Epithelial cell of esophagus (primary cell): ENCODE measurements around the gene GULP1.
"Not testable (repeated sequence)": the region's sequence is repeated elsewhere in the genome, so short reads cannot be mapped to it uniquely, and the experiment has no call there.

Source experiments
- DNase-seq: peaks from one replicate; pipeline ENCODE4 v3.0.0; 2010; ENCODE audit warnings: low read depth
- H3K4me3 ChIP-seq: 2 replicates; pipeline ENCODE4 v1.5.1; 2011; ENCODE audit warnings: mild to moderate bottlenecking, low read length, control low read depth
- TF ChIP-seq, protein P1 (sequence below): IDR thresholded peaks from 2 replicates; pipeline ENCODE4 v1.5.1; 2011; ENCODE audit warnings: low read depth, mild to moderate bottlenecking, low read length, control low read depth, inconsistent platforms; ENCODE audit not compliant: insufficient read depth; ENCODE audit errors: missing control alignments

GULP1 gene

DNA sequence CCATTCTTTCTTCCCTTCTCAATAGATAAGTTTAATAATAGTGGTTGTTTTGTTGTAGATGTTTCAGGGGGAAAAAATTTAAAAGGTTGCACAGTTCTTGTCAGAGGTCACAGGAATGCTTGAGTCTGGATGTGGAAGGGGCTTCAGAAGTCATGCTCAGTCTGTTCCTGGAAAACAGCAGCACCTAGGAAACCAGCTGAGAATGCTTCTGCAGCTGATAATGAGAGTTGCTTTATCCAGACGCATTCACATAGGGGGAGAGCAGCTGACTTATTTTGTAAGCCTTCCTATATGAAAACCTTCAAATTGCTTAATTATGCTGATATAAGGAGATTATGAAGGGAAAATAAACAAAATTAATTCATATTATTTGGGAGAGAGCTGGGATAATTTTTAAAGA, 235.5 kb downstream of the GULP1 start:
- no peak for DNase-seq
- no peak overlapping the region for H3K4me3 ChIP-seq
- TF ChIP-seq, protein P1, sequence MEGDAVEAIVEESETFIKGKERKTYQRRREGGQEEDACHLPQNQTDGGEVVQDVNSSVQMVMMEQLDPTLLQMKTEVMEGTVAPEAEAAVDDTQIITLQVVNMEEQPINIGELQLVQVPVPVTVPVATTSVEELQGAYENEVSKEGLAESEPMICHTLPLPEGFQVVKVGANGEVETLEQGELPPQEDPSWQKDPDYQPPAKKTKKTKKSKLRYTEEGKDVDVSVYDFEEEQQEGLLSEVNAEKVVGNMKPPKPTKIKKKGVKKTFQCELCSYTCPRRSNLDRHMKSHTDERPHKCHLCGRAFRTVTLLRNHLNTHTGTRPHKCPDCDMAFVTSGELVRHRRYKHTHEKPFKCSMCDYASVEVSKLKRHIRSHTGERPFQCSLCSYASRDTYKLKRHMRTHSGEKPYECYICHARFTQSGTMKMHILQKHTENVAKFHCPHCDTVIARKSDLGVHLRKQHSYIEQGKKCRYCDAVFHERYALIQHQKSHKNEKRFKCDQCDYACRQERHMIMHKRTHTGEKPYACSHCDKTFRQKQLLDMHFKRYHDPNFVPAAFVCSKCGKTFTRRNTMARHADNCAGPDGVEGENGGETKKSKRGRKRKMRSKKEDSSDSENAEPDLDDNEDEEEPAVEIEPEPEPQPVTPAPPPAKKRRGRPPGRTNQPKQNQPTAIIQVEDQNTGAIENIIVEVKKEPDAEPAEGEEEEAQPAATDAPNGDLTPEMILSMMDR: no peak

DNA sequence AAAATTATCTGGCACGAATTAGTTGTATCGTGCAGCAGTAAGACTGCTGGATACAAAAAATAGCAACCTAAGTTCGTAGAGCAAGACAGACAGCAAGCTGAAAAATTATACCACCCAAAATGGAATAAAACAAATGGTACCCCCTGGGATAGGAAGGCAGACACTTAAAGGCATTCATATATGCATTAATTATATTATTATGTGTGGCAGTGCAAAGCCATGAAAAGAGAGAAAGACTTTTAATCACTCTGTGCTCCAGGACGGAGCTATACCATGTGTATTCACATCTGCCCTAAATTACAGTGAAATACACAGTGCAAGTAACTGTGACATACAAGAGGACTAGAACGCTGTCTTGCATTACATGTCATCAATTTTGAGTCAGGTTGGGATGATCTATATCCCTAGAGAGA, 235.9 kb downstream of the GULP1 start:
- no peak for DNase-seq
- TF ChIP-seq, protein P1: no peak
- no peak overlapping the region for H3K4me3 ChIP-seq

DNA sequence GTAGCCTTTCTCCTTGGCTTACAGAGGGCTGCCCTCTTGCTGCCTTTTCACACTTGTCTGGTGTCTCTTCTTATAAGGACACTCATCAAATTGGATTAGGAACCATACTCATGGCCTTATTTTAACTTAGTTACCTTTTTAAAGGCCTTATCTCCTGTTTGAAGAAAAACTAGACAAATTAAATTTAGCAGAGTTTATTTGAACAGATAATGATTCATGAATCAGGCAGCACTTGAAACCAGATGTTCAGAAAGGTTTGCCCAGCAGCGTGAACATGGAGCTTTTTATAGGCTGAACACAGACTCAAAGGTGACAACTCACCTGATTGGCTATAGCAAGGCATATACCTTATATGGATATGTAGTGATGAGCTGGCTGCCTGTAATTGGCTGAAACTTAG, 238.0 kb downstream of the GULP1 start:
- TF ChIP-seq, protein P1: no peak
- no peak for DNase-seq
- no peak overlapping the region for H3K4me3 ChIP-seq

DNA sequence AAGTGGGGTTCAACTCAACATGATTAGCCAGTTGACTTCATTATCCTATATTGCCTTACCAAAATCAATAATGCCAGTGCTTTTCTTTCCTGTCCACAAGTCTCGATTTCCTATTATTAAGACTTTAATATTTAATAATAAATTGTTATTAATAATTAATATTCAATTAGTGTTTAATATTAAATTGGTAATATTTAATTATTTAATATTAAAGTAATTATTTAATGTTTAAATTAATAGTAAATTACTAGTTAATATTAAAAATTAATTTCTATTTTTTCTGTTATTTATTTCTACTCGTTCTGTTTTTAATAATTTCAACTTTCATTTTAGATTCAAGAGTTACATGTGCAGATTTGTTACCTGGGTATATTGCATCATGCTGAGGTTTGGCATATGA, 243.2 kb downstream of the GULP1 start:
- TF ChIP-seq, protein P1: no peak
- no peak overlapping the region for H3K4me3 ChIP-seq
- DNase-seq: no peak

DNA sequence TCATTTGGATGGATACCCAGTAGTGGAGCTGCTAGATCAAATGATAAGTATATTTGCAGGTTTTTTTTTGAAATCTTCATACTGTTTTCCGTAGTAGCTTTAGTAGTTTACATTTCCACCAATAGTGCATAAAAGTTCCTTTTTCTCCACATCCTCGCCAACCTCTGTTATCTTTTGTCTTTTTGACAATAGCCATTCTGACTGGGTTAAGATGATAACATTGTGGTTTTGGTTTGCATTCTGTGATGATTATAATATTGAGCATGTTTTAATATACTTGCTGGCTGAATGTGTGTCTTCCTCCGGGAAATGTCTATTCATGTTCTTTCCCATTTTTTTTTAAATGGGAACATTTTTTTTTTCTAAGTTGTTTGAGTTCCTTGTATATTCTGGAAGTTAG, 260.0 kb downstream of the GULP1 start:
- TF ChIP-seq, protein P1: no peak
- no peak for DNase-seq

DNA sequence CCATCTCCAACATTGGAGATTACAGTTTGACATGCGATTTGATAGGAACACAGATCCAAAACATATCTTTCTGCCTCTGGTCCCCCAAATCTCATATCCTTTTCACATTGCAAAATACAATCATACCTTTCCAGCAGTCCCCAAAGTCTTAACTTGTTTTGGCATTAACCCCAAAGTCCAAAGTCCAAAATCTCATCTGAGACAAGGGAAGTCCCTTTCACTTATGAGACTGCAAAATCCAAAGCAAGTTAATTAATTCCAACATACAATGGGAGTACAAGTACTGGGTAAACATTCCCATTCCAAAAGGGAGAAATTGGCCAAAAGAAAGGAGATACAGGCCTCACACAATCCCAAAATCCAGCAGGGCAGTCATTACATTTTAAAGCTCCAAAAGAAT, 265.4 kb downstream of the GULP1 start:
- TF ChIP-seq, protein P1: no peak
- no peak overlapping the region for H3K4me3 ChIP-seq
- no peak for DNase-seq

More for the DNA sequence above, 260.0 kb downstream of the GULP1 start:
- H3K4me3 ChIP-seq: no peak overlapping the region

DNA sequence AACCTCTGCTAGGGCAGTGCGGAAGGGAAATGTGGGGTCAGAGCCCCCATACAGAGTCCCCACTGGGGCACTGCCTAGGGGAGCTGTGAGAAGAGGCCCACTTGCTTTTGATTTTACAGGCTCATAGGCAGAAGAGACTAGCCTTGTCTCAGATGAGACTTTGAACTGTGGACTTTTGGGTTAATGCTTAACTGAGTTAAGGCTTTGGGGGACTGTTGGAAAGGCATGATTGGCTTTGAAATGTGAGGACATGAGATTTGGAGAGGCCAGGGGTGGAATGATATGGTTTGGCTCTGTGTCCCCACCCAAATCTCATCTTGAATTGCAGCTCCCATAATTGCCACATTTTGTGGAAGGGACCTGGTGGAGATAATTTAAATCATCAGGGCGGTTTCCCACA, 267.8 kb downstream of the GULP1 start:
- H3K4me3 ChIP-seq, DNase-seq: not testable (repeated sequence)

DNA sequence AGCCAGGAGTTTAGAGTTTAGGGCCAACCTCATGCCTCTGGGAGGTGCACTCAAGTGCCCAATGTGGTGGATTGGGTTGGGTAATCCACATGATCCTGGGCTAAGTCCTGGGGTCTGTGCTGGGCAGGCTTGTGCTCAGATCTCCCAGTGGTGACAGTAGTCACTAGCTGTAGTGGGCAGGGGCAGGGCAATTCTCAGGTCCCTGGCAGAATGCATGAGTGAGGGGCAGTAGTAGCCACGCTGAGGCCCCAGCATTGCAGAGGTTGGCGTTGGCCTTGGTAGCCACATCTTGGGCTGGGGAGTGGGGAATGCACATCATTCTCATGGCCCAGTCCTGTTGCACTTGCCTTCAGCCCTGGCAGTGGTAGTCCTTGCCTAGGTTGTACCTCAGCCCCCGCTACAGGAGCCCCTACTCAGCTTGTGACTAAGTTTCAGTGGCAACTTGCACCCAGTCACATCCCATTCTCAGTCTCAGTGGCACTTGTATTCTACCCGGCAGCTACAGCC, 269.9 kb downstream of the GULP1 start:
- no peak for DNase-seq
- H3K4me3 ChIP-seq: no peak overlapping the region
- TF ChIP-seq, protein P1: no peak
